Activated naive CD8-positive, alpha-beta T cell (primary cell): Measurements from ENCODE around the gene C7orf57.
"Not testable (repeated sequence)": the region's sequence is repeated elsewhere in the genome, so short reads cannot be mapped to it uniquely, and the experiment has no call there.

Source experiments
- H3K27ac Mint-ChIP-seq: one replicate; pipeline ENCODE4 v1.8.0; 2021; ENCODE audit warnings: mixed read lengths
- H3K27me3 Mint-ChIP-seq: one replicate; pipeline ENCODE4 v1.8.0; 2021; ENCODE audit warnings: mixed read lengths
- H3K36me3 Mint-ChIP-seq: one replicate; pipeline ENCODE4 v1.8.0; 2021; ENCODE audit warnings: mixed read lengths
- H3K4me1 Mint-ChIP-seq: one replicate; pipeline ENCODE4 v1.8.0; 2021; ENCODE audit warnings: low read depth, mixed read lengths
- H3K4me3 Mint-ChIP-seq: one replicate; pipeline ENCODE4 v1.8.0; 2021; ENCODE audit warnings: mild to moderate bottlenecking, mixed read lengths
- H3K9me3 Mint-ChIP-seq: one replicate; pipeline ENCODE4 v1.8.0; 2021; ENCODE audit warnings: low read depth, mixed read lengths

Gene C7orf57

GRCh38 chr7:48035301-48035966, at the start of gene C7orf57:
TSS of gene C7orf57 (plus strand) at chr7:48035543. CDS start at chr7:48036309, 766 bp downstream.
- no peaks in the 10 kb centered on the region for H3K9me3 Mint-ChIP-seq
- H3K36me3 Mint-ChIP-seq: no peaks in the 10 kb centered on the region
- H3K27me3 Mint-ChIP-seq: peaks cover 8% of the 10 kb centered on the region
- peak within 1 kb of the TSS; percentile 86 for H3K4me3 Mint-ChIP-seq
- H3K27ac Mint-ChIP-seq: no peak within 1 kb of the TSS
- peaks cover 13% of the 10 kb centered on the region for H3K4me1 Mint-ChIP-seq

- H3K9me3 Mint-ChIP-seq: no peaks in the 10 kb centered on the region
- no peaks in the 10 kb centered on the region for H3K36me3 Mint-ChIP-seq
- peaks cover 20% of the 10 kb centered on the region for H3K4me1 Mint-ChIP-seq
- no peak overlapping the region for H3K4me3 Mint-ChIP-seq
- no peak overlapping the region for H3K27ac Mint-ChIP-seq
- no peaks in the 10 kb centered on the region for H3K27me3 Mint-ChIP-seq
These were observed 46.6 kb upstream of the C7orf57 start for GRCh38 chr7:47988496-47989386.

DNA sequence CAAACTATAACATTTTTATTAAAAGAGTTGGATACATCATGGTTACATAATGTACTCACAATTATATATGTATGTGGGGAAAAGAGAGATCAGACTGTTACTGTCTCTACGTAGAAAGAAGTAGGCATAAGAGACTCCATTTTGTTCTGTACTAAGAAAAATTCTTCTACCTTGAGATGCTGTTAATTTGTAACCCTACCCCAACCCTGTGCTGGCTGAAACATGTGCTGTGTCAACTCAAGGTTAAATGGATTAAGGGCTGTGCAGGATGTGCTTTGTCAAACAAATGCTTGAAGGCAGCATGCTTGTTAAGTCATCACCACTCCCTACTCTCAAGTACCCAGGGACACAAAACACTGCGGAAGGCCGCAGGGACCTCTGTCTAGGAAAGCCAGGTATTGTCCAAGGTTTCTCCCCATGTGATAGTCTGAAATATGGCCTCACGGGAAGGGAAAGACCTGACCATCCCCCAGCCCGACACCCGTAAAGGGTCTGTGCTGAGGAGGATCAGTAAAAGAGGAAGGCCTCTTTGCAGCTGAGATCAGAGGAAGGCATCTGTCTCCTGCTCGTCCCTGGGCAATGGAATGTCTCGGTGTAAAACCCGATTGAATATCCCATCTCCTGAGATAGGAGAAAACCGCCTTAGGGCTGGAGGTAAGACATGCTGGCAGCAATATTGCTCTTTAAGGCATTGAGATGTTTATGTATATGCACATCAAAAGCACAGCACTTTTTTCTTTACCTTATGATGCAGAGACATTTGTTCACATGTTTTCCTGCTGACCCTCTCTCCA, 45.5 kb upstream of the C7orf57 start:
- H3K36me3 Mint-ChIP-seq, H3K27me3 Mint-ChIP-seq: not testable (repeated sequence)

DNA sequence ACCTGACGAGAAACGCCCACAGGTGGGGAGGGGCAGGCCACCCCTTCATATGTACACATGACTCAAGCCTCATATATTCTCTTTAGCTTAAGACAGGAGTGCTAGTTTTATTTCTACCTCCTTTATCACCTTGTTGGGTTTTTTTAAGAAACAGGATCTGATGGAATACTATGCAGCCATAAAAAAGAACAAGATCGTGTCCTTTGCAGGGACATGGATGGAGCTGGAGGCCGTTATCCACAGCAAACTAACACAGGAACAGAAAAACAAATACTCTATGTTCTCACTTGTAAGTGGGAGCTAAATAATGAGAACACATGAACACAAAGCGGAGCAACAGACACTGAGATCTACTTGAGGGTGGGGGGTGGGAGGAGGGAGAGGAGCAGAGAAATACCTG, 44.8 kb upstream of the C7orf57 start:
- H3K4me1 Mint-ChIP-seq: peaks cover 20% of the 10 kb centered on the region
- H3K9me3 Mint-ChIP-seq: peaks cover 7% of the 10 kb centered on the region
- H3K27me3 Mint-ChIP-seq: no peaks in the 10 kb centered on the region
- H3K36me3 Mint-ChIP-seq: peaks cover 4% of the 10 kb centered on the region
- H3K4me3 Mint-ChIP-seq: no peak overlapping the region
- peak overlapping the region; percentile 31 for H3K27ac Mint-ChIP-seq

More for the DNA sequence above, 45.5 kb upstream of the C7orf57 start:
- H3K4me3 Mint-ChIP-seq, H3K9me3 Mint-ChIP-seq, H3K27ac Mint-ChIP-seq: not testable (repeated sequence)
- peaks cover 20% of the 10 kb centered on the region for H3K4me1 Mint-ChIP-seq

GRCh38 chr7:47991270-47991669, 44.1 kb upstream of the C7orf57 start:
- peaks cover 20% of the 10 kb centered on the region for H3K4me1 Mint-ChIP-seq
- no peaks in the 10 kb centered on the region for H3K27me3 Mint-ChIP-seq
- H3K36me3 Mint-ChIP-seq: peaks cover 4% of the 10 kb centered on the region
- H3K9me3 Mint-ChIP-seq: peaks cover 7% of the 10 kb centered on the region
- H3K4me3 Mint-ChIP-seq: peak overlapping the region; percentile 89
- H3K27ac Mint-ChIP-seq: peak overlapping the region; percentile 96

GRCh38 chr7:47991741-47992311, 43.5 kb upstream of the C7orf57 start:
- H3K36me3 Mint-ChIP-seq: peaks cover 4% of the 10 kb centered on the region
- peak overlapping the region; percentile 89 for H3K4me3 Mint-ChIP-seq
- H3K4me1 Mint-ChIP-seq: peaks cover 20% of the 10 kb centered on the region
- H3K27me3 Mint-ChIP-seq: no peaks in the 10 kb centered on the region
- peak overlapping the region; percentile 96 for H3K27ac Mint-ChIP-seq
- H3K9me3 Mint-ChIP-seq: peaks cover 7% of the 10 kb centered on the region

DNA sequence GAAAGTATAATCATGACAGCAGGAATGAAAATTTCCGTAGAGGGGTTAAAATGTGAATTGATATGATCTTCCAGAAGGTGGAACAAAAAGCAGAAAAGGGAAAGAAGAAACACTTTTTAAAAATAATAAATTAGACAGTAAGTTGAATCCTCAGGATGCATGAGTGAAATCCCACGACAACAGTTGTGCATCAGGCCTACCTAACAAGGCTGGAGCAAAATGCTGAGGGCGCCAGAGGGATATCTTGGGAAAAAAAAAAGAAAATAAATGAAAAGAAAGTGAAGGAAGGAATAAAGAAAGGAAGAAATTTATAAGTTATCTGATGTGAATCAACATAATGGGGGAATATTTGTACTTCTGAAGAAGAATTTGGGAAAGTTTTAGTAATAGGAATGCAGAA, 42.9 kb upstream of the C7orf57 start:
- Mint-ChIP-seq H3K27ac (peak overlapping the region; percentile 96), H3K9me3 (peaks cover 7% of the 10 kb centered on the region), H3K27me3 (no peaks in the 10 kb centered on the region), H3K4me1 (peaks cover 20% of the 10 kb centered on the region), H3K36me3 (peaks cover 4% of the 10 kb centered on the region), H3K4me3 (peak overlapping the region; percentile 89)

- Mint-ChIP-seq H3K27me3 (no peaks in the 10 kb centered on the region), H3K4me1 (no peaks in the 10 kb centered on the region), H3K9me3 (peaks cover 7% of the 10 kb centered on the region), H3K4me3 (no peak overlapping the region), H3K36me3 (peaks cover 4% of the 10 kb centered on the region), H3K27ac (no peak overlapping the region)
These were observed 35.9 kb upstream of the C7orf57 start for GRCh38 chr7:47999413-47999812.

DNA sequence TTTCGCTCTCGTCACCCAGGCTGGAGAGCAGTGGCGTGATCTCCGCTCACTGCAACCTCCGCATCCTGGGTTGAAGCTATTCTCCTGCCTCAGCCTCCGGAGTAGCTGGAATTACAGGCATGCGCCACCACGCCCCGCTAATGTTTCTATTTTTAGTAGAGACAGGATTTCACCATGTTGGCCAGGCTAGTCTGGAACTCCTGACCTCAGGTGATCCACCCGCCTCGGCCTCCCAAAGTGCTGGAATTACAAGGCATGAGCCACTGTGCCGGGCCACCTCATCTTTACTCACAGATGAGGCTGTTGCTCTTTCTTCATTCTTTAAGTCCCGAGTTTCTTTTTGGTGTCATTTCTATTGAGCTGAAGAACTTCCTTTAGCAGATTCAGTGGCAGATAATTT, 35.2 kb upstream of the C7orf57 start:
- not testable (repeated sequence) for H3K9me3 Mint-ChIP-seq, H3K27me3 Mint-ChIP-seq, H3K27ac Mint-ChIP-seq, H3K4me1 Mint-ChIP-seq, H3K36me3 Mint-ChIP-seq, H3K4me3 Mint-ChIP-seq

DNA sequence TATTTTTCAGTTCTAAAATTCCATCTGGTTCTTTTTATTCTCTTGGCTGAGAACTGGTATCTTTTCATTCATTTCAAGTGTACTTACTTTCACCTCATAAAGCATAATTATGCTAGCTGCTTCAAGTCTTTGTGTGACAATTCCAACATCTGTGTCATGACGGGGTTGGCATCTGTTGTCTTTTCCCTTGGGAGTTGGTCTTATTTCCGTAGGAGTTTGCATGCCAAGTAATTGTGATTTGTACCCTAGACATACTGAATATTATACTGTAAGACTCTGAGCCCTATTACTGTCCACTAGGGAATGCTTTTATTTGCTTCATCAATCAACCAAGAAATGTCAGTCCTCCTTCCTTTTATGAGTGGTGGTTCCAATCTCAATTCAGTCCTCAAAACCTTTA, 31.3 kb upstream of the C7orf57 start:
- no peak overlapping the region for H3K27ac Mint-ChIP-seq
- no peaks in the 10 kb centered on the region for H3K9me3 Mint-ChIP-seq
- H3K27me3 Mint-ChIP-seq: peaks cover 2% of the 10 kb centered on the region
- no peak overlapping the region for H3K4me3 Mint-ChIP-seq
- no peaks in the 10 kb centered on the region for H3K4me1 Mint-ChIP-seq
- no peaks in the 10 kb centered on the region for H3K36me3 Mint-ChIP-seq

DNA sequence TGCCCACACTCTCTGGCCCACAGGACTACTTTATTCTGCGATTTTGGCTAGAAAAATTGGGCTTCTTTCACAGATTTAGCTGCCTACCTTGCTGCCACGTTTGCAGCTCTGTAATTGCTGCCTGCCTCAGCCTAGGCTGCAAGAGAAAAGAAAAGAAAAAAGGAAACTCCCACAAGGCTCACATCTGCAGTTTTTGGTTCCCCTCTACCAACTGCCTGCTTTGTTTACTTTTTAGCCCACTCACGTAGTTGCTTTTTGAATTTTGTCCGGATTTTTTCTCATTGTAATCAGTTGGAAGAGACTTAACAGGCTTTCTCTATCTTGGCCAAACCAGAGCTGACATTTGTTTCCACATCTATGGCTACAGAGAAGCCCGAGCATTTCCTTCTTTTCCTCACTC, 30.7 kb upstream of the C7orf57 start:
- H3K9me3 Mint-ChIP-seq: no peaks in the 10 kb centered on the region
- no peak overlapping the region for H3K4me3 Mint-ChIP-seq
- no peaks in the 10 kb centered on the region for H3K4me1 Mint-ChIP-seq
- H3K27me3 Mint-ChIP-seq: peaks cover 2% of the 10 kb centered on the region
- no peaks in the 10 kb centered on the region for H3K36me3 Mint-ChIP-seq
- no peak overlapping the region for H3K27ac Mint-ChIP-seq

- Mint-ChIP-seq H3K4me1 (no peaks in the 10 kb centered on the region), H3K27me3 (peaks cover 2% of the 10 kb centered on the region), H3K27ac (no peak overlapping the region), H3K9me3 (no peaks in the 10 kb centered on the region), H3K36me3 (no peaks in the 10 kb centered on the region), H3K4me3 (no peak overlapping the region)
These were observed 28.5 kb upstream of the C7orf57 start for GRCh38 chr7:48006866-48007265.

DNA sequence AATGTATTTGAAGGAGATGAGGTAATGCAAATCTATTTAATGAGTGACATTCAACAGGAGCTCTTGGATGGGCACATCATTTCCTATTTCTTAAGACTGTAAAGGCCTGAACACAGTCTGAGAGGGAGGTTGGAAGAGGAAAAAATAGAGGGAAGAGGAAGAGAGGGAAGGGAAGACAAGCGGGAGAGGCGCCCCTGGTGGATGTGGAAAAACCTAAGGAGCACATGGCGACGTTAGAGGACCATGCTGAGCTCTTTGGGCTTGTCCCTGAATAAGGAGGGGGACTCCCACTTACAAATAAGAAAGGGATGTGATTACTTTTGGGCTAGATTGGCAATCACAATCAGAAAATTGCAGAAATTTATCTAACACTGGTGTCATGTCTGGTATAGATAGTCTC, 26.1 kb upstream of the C7orf57 start:
- Mint-ChIP-seq H3K27ac (no peak overlapping the region), H3K9me3 (no peaks in the 10 kb centered on the region)

DNA sequence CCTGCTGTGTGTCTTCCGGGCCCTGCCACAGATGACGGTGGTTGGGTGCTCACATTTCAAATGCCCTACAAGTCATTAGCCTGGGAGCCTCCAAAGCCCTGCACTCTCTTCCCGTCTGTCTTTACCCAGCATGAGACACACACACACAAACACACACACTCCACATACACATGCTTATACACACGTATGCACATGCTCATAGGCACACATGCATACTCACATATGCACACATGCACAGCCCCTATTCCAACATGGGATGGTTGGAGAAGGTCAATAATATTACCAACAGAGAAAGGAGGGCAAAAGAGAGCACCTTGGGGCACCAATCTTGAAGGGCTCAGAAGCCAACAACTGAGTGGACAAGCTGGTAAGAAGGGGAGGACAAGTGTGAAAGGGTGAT, 25.4 kb upstream of the C7orf57 start:
- H3K9me3 Mint-ChIP-seq: no peaks in the 10 kb centered on the region
- H3K4me3 Mint-ChIP-seq: no peak overlapping the region
- H3K36me3 Mint-ChIP-seq: no peaks in the 10 kb centered on the region
- H3K27ac Mint-ChIP-seq: no peak overlapping the region
- no peaks in the 10 kb centered on the region for H3K4me1 Mint-ChIP-seq
- H3K27me3 Mint-ChIP-seq: peaks cover 2% of the 10 kb centered on the region

More for the DNA sequence above, 26.1 kb upstream of the C7orf57 start:
- H3K4me3 Mint-ChIP-seq: no peak overlapping the region
- H3K4me1 Mint-ChIP-seq: no peaks in the 10 kb centered on the region
- H3K27me3 Mint-ChIP-seq: peaks cover 2% of the 10 kb centered on the region
- H3K36me3 Mint-ChIP-seq: no peaks in the 10 kb centered on the region
